Stimulated activated CD4-positive, alpha-beta T cell treated with anti-CD3 and anti-CD28 coated beads, Interleukin-2, amount 100 ng/mL, for 4 hours (primary cell): ENCODE data around the gene DBNDD1.

Experiments
- DNase-seq: peaks from one replicate; pipeline ENCODE4 v3.0.0-alpha.2; 2020; ENCODE audit warnings: low read depth

Gene DBNDD1

GRCh38 chr16:90035902-90036301, 16.6 kb upstream of the DBNDD1 start:
- DNase-seq: no peak

DNA sequence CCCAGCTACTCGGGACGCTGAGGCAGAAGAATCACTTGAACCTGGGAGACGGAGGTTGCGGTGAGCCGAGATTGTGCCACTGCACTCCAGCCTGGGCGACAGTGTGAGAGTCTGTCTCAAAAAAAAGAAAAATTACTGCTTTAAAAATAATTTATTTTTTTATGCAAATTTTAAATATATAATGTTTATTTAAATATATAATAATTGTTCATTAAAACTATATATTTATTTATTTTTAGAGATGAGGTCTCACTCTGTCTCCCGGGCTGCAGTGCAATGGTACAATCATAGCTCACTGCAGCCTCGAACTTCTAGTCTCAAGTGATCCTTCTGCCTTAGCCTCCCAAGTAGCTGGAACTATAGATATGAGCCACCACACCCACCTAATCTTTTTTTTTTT, 15.2 kb upstream of the DBNDD1 start:
- no peak for DNase-seq

DNA sequence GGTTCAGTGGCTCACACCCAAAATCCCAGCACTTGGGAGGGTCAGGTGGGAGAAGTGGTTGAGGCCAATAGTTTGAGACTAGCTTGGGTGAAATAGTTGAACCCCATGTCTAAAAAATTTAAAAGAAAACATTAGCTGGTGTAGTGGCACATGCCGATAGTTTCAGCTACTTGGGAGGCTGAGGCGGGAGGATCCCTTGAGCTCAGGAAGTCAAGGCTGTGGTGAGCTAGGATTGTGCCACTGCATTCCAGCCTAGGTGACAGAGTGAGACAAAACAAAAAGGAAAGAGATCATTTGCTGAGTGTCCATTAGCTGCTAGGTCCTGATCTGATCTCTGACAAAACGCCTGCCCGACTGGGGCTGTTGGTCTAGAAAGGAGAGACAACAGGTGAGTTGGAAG, 14.1 kb upstream of the DBNDD1 start:
- DNase-seq: no peak

DNA sequence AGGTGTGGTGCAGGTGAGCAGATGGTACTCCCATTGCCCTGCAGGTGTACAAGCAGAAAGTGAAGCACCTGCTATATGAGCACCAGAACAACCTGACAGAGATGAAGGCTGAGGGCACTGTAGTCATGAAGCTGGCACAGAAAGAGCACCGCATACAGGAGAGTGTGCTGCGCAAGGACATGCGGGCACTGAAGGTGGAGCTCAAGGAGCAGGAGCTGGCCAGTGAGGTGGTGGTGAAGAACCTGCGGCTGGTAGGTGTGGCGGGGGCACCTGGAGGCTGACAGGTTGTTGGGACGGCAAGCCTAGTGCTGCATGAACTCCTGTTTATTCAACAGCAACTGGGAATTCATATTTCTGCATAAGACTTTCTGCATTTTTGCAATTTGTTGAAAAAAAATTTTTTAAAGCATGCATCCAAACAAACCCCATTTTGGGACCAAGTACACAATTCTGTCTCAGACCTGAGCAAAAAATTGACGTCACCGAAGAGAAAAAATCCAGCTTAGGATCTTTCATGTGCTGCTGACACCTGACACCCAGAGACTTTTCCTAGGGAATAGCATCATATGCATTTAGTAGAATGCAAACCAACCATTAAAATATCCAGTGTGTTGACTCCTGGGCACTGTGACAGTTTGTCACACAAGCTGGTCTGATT, 13.5 kb upstream of the DBNDD1 start:
- no peak for DNase-seq

DNA sequence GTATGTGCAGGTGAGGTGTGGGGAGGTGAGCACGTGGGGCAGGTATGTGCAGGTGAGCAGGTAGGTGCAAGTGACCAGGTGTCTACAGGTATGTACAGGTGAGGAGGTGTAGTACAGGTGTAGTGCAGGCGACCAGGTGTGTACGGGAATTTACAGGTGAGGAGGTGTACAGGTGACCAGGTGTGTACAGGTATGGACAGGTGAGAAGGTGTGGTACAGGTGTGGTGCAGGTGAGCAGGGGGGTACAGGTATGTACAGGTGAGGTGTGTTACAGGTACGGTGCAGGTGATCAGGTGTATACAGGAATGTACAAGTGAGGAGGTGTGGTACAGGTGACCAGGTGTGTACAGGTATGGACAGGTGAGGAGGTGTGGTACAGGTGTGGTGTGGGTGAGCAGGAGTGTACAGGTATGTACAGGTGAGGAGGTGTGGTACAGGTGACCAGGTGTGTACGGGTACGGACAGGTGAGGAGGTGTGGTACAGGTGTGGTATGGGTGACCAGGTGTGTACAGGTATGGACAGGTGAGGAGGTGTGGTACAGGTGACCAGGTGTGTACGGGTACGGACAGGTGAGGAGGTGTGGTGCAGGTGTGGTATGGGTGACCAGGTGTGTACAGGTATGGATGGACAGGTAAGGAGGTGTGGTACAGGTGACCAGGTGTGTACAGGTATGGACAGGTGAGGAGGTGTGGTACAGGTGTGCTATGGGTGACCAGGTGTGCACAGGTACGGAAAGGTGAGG, 12.8 kb upstream of the DBNDD1 start:
- DNase-seq: no peak

DNA sequence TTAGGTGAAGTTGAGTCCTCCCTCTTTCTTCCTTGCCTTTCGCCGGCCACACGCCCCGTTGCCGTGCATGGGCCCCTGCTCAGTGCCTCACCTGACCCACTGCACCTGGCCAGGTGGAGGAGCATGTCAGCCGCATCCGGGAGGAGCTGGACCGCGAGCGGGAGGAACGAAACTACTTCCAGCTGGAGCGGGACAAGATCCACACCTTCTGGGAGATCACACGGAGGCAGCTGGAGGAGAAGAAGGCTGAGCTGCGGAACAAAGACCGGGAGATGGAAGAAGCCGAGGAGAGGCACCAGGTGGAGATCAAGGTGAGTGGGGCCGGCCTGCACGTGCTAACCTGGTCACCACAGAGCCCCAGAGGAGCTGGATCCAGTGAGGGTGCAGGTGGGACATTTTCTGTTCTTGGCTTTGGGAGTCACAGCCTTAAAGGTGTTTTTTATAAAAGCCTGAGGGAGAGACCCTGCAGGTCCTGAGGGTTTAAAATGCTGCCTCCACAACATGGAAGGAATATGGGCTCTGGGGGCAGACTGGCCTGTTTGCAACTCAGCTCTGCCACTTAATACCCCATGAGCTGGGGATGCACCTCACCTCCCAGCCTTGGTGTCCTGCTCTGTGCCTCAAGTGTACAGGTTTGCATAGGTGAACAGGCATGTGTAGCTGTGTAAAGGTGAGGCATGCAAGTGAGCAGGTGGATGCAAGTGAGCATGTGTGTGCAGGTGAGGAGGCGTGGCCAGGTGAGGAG, 12.1 kb upstream of the DBNDD1 start:
- DNase-seq: no peak

DNA sequence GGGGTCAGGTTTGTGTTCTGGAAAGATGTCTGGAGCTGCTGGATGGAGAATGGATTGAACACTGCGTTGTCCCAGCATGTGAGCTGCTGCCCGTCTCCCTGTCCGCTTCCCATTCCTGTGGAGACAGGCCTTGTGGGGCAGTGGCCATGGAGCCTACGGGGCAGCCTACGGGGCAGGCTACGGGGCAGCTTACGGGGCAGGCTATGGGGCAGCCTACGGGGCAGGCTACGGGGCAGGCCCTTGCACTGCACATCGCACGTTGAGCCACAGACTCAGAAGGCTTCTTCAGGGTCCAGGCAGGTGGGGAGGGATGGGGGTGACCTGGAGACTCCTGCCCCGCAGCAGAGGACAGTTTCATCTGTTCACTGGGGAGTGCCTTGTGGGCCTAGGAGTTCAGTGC, 9.7 kb upstream of the DBNDD1 start:
- no peak for DNase-seq

DNA sequence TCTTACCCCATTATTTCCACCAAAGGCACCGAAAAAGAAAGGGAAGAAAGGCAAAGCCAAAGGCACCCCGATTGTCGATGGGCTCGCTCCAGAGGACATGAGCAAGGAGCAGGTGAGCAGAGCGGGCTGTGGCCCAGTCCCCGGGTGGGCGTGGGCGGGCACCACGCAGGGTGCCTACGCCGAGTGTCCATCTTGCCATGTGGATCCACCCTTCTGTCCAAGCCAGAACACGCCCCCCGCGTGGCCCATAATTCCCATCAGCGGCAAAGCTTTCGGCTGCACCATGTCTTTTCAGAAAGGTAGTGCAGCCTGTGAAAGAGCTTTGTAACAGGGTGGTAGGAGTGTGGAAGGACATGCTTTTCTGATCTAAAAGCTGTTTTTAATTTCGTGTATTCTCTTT, 8.4 kb upstream of the DBNDD1 start:
- DNase-seq: no peak

- DNase-seq: no peak
These were observed 6.9 kb upstream of the DBNDD1 start for GRCh38 chr16:90026135-90026534.

- DNase-seq: no peak
These were observed 3.8 kb upstream of the DBNDD1 start for GRCh38 chr16:90023078-90023447.

- DNase-seq: peak; percentile 71
These were observed 3.2 kb upstream of the DBNDD1 start for GRCh38 chr16:90022209-90023077.

- DNase-seq: no peak
These were observed 1.7 kb upstream of the DBNDD1 start for GRCh38 chr16:90020838-90021382.

DNA sequence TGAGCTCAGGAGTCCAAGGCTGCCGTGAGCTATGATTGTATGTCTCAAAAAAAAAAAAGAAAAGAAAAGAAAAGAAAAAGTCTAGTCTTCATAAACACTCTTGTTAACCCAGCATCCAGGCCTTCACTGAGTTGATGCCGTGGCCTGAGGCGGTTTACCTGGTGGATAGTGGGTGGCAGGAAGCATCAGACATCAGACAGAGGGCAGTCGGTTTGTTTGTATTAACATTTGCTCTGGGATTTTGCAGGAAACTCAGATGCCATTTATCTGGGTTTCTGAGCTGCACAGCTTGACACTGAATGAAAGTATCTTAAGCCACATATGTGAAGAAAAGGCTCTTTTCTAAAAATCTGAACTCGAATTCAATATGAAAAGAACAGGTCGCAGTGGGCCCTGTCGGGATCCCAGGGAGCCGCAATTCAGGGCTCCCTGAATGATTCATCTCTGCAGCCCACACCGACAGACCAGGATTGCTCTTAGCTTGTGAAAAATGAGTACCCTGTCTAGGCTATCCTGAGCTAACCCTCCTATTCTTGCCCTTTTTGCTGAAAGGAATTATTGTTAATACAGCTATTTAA, 1.1 kb upstream of the DBNDD1 start:
- DNase-seq: no peak

DNA sequence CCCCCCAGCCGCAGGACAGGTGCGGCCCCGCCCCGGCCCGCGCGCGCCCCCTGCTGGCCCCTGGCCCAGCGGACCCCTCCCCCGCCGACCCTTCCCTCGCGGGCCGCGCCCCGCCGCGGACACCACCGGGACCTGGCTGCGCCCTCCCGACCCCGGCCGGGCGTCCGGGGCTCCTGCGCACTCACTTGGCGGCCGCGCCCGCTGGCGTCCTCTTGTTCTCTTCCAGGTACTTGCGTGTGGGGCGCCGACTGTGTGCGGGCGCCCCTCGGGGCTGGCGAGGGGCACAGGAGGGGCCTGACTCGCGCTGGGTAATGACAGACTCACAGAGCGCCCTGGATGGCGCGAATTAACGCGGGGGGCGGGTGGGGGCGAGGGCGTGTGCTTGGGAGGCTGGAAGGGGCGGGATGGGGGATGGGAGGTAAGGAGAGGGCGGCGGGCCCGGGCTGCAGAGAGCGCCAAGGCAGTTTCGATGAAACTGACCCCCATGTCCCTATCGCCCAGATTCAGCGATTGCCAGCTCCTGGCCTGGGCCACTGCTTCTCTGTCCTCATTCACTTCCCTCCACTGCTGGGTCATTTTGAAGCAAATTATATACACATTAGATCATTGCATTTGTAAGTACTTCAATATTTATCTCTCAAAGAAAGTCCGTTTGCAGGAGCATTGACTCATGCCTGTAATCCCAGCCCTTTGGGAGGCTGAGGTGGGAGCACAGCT, 445 bp upstream of the DBNDD1 start:
- peak; percentile 35 for DNase-seq

DNA sequence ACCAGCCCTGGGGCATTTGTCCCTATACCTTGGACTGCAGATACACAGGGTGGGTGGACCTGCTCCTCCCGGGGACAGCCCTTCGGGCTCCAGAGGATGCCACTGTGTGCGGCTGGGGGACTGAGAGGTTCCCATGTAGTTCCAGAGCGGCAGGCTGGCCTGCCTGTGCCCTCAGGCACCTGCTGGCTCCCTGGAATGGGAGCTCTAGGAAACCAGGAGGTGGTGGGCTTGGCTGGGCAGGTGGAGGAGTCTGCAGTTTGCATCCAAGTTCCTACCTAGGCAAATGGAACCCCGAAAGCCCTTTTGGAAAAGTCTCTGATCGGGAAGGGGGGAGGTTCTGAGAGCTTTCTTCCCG, 982 bp downstream of the DBNDD1 start:
- no peak for DNase-seq

DNA sequence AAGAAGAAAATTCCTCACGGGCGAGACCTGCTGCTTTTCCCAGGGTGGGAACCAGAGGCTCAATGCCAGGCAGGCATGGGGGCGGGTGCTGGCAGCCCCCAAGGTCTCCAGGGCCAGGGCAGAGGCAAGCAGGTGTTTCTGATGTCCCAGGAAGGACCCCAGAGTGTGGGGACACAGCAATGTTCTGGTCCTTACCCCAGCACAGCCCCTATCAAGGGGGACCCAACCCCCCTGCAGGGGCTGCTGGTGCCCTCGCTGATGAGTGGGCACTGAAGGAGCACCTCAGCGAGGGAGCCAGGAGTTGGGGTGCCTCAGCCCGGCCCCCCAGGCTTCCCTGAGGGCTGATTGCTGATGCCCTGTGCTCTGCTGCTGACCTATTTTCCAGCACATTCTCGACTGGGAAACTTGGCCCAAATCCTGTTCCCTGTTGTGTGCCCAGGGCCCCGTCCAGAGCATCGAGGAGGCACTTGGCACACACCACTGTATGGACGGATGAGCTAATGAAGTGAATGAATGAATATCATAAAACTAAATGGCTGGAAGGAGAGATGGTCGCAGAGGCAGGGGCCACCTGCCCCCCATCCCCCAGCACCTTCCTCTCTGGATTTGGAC, 2.8 kb downstream of the DBNDD1 start:
- DNase-seq: no peak

DNA sequence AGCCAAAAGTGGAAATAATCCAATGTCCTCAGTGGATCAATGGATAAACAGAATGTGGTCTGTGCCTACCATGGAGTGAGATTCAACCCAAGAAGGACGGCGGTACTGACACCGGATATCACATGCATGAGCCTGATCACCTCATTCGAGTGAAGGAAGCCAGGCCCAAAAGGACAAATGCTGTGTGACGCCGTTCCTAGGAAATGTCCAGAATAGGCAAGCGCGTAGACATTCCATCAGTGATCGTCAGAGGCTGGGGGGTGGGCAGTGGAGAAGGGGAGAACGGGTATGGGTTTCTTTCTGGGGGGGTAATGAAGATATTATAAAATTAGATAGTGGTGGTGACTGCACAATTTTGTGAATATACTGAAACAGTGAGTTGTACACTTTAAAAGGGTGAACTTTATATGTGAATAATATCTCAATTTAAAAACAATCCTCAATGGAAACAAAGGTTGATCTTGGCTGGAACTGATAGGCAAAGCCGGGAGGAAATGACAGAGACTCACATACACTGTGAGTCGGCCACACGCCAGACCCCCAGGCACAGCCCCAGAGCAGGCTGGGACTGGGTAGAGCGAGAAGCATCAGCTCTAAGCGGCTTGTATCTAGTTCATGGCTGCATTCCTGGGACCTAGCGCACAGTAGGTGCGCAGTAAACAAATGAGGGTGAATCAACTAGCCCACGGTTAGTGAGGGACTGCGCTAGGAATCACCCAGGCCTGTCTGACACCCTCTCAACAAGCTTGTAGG, 3.5 kb downstream of the DBNDD1 start:
- no peak for DNase-seq

GRCh38 chr16:90012991-90013745, 6.1 kb downstream of the DBNDD1 start:
- DNase-seq: no peak

- no peak for DNase-seq
These were observed 7.3 kb downstream of the DBNDD1 start for GRCh38 chr16:90011908-90012501.
